Measurements from ENCODE around the gene SCYL1.
A peak's percentile ranks its signal among the peaks of the same experiment; 100 is the strongest.

Gene SCYL1

GRCh38 chr11:65537296-65537597 lies 12.4 kb downstream of the SCYL1 start:
- no peak for DNase-seq (ENCODE audit: low spot score)

GRCh38 chr11:65537620-65538231 lies 12.8 kb downstream of the SCYL1 start:
- no peak for DNase-seq (ENCODE audit: low spot score)

DNA sequence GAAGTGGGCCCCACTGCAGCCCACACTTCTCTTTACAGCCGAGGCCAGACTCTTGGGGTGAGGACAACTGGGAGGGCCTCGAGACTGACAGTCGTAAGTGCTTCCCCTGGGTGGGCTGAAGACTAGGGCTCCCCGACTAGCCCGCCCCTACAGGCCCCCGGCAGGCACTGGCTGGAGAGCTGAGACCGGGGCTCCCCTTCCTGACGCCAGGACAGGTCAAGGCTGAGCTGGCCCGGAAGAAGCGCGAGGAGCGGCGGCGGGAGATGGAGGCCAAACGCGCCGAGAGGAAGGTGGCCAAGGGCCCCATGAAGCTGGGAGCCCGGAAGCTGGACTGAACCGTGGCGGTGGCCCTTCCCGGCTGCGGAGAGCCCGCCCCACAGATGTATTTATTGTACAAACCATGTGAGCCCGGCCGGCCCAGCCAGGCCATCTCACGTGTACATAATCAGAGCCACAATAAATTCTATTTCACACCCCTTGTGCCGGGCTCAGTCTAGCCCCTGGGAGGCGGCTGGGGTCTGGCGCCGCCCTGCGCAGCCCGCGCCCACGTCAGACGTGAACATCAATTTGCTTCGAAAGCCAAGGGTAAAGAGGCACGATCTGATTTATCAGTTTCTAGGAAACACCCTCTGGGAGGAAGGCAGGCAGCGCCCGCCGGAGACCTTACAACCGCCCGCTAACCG lies 13.5 kb downstream of the SCYL1 start:
- DNase-seq (ENCODE audit: low spot score): no peak

DNA sequence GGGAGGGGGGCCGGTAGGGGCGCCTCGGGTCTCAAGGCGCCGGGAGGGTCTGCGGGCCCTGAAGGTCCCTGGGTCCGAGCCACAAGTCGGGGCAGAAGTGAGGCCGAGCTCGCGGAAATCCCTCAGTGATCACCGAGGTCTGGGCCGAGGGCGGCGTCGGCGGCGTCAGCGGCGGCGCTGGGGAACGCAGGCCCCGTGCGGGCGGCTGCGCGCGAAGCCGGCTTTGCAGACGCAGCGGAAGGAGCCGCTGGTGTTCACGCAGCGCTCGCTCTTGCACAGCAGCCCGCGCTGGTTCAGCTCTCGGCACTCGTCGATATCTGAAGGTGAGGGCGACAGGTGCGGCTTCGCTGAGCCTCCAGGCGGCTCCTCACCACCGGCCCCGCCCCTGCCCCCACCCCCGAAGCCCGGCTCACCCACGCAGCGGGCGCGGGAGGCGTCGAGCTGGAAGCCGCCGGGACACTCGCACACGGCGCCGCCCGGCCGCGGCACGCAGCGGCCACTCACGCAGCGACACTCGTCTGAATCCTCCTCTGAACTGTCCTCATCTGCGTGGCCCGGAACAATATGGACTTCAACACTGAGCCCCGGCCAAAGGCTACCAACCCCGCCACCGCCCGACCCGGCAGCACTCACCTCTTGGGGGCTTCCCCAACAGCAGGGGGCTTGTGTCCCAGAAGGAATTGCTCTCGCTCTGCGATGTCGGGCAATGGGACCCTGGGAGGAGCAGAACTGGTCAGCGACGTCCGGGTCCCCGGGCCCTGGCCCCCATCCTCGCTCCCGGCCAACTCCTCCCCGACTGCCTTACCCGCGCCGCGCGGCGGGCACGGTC lies 14.2 kb downstream of the SCYL1 start:
- DNase-seq (ENCODE audit: low spot score): no peak

- DNase-seq (ENCODE audit: low spot score): no peak
These were observed 14.9 kb downstream of the SCYL1 start for GRCh38 chr11:65539744-65540289.

GRCh38 chr11:65540290-65541092 lies 15.6 kb downstream of the SCYL1 start:
- peak; percentile 82 for DNase-seq (ENCODE audit: low spot score)

- no peak for DNase-seq (ENCODE audit: low spot score)
These were observed 16.5 kb downstream of the SCYL1 start for GRCh38 chr11:65541093-65541982.

GRCh38 chr11:65542738-65543390 lies 18.0 kb downstream of the SCYL1 start:
- no peak for DNase-seq (ENCODE audit: low spot score)

DNA sequence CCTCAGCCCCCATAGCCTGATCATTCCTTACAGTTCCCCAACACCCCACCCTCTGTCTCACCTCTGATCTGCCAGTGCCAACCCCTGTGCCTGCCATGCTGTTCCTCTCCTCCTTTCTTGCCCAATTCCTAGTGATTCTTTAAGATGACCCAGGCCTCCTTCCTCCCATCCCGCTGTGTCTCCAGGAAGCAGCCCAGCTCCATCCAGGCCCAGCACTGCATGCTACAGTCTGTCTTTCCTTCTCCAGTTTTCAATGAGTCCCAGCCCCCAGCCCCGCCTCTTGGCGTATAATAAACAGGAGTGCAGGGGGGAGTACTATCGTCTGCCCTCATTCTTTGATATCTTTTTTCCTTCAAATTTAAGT lies 21.0 kb downstream of the SCYL1 start:
- no peak for DNase-seq (ENCODE audit: low spot score)

- peak; percentile 62 for DNase-seq (ENCODE audit: low spot score)
These were observed 21.5 kb downstream of the SCYL1 start for GRCh38 chr11:65546217-65546958.

DNA sequence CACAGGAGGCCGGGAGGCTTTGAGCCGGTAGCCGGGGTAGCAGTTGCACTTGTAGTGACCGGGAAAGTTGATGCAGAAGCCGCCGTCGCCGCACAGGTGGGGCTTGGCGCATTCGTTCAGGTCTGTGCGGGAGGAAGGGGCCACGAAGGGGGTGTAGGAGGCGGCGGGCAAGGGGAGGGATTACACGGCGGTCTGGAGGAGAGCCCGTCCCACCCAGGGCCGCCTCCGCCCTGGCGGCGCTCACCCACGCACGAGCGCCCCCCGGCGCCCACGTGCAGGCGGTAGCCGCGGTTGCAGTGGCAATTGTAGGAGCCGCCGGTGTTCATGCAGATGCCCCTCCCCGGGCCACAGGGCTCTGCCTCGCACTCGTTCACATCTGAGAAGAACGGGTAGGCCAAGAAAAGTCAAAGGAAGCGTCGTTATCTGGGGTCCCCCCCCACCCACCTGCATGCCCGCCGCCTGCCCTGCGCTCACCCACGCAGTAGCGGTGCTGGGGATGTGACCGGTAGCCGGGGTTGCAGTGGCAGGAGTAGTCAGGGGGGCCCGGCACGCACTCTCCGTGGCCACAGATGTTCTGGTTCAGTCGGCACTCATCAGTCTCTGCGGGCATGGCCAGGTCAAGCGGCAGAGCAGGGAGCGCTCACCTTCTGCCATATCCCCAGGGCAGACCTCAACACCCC lies 22.7 kb downstream of the SCYL1 start:
- DNase-seq (ENCODE audit: low spot score): no peak

DNA sequence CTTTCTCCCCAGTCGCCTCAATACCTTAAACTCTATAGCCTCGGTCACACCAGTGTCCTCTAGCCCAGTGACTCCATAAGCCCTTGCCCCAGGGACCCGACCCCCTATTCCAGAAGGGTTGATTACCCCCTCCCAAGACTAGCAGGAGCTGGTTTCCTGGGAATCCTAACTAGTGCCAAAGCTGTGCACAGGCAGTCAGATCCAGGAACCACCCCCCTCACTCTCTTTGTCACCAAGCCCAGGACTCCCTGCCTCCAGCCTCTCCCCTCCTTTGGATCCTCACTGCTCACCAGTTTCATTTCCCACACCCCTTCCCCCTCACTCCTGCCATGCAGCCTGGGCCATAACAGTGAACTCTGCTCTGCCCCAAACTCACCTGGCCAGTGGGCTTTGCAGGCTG lies 23.5 kb downstream of the SCYL1 start:
- DNase-seq (ENCODE audit: low spot score): no peak

DNA sequence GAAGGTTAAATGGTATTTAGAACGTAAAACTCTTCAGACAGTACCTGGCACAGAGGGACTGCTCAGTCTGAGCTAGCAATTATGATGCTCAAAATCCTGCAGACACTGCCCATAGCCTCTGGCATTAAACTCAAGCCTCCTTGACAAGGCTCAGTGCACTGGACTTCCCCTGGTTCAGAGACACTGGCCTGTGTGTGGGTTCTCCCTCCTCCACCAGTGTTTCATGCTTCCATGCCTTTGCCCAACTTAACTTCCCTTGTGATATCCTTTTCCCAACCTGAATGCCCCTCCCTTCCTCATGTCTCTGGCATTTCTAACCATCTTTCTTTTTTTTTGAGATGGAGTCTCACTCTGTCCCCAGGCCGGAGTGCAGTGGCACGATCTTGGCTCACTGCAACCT lies 24.2 kb downstream of the SCYL1 start:
- no peak for DNase-seq (ENCODE audit: low spot score)

- DNase-seq (ENCODE audit: low spot score): peak; percentile 44
These were observed 26.9 kb downstream of the SCYL1 start for GRCh38 chr11:65551572-65552387.

DNA sequence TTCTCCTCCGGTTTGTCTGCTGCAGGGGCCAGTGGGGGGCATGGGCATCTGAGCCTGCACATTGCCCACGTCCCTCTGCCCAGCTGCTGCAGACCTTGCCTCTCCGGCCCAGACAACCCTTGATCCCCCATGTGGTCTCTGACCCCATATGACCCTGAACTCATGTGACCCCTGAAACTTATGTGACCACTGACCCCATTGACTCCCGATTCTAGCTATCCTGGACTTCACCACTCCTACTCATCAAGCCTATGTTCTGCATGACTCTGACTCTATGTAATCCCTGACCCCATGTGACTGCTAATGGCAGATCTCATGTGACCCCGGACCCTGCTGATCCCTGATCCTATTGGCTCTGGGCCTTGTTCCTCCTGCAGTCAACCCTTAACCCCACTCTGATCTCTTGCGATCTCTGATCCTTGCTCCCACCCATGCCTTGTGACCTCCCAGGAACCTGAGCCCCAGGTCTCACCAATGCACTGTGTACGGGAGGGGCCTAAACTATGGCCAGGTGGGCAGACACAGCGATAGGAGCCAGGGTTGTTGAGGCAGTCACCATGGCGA lies 27.6 kb downstream of the SCYL1 start:
- no peak for DNase-seq (ENCODE audit: low spot score)

DNA sequence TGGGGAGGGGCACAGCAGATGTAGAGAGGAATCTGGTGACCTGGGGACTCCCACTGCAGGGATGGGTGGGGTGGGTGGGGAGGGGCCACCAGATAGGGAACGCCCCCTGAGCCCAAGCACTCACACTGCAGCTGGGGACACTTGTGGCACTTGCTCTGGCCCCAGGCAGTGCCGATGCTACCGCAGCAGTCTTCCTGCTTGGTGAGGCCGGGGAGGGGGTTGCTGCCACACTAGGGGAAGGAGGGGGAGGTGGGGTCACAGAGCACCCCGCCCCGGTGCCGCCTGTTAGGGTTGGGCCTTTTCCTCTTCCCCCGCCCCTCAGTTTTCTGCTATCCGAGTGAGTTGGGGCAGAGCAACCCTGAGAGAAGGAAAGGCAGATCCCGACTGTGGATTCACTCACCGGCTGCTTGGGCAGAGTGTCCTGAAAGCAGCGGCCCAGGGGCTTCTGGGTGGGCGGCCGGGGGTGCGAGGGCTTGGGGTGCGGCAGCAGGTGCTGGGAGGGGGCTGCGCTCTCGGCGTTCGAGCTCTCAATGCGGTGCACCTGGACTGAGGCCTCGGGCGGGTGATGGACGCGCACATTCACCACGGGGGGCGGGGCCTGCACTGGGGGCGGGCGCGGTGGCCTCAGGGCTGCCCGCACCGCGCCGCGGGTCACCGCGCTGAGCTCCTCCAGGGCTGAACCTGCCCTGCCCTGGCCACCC lies 28.6 kb downstream of the SCYL1 start:
- peak; percentile 61 for DNase-seq (ENCODE audit: low spot score)

GRCh38 chr11:65554057-65554818 lies 29.4 kb downstream of the SCYL1 start:
- no peak for DNase-seq (ENCODE audit: low spot score)

Measured in cerebellar cortex (tissue), 1 donor.